ENCODE results near the gene COPRS. TPM values are rescaled to one million over a fixed set of nuclear protein-coding genes. Genes with fewer than 3 reads are reported as not detected.

COPRS gene
- total and polyA plus RNA-seq, 2 of the 8 experiments (the other 6 are each of a cell fraction or from before 2014, with no cell fraction given): 40.9 to 49.3 TPM

- H4K5ac ChIP-seq (ENCODE audit: insufficient read length, low read depth, low read length): no peak overlapping the region
- no peak for FAIRE-seq
- no peak overlapping the region for H2BK120ac ChIP-seq (replicated peaks; ENCODE audit: low read depth, low read length)
- H3K9ac ChIP-seq (replicated peaks in 1 of 4; ENCODE audit: extremely low read depth in 1 of 4, low read depth in 3 of 4, low read length in 3 of 4): no peak overlapping the region
- no peak overlapping the region for H2BK5ac ChIP-seq (ENCODE audit: low read depth, low read length)
- H3K4me3 ChIP-seq (ENCODE audit: extremely low read depth in 1 of 4, insufficient read depth in 2 of 4, low read depth in 3 of 4, low read length in 4 of 4): no peak overlapping the region
- no peaks in the 10 kb centered on the region for H3K9me3 ChIP-seq (ENCODE audit: insufficient read depth in 2 of 2, low read depth in 1 of 2, low read length in 1 of 2)
- H2AK5ac ChIP-seq (ENCODE audit: low read depth, low read length): no peak overlapping the region
- WGBS, 2 experiments (ENCODE audit: extremely low coverage in 1 of 2, insufficient coverage in 1 of 2, insufficient read length in 1 of 2, insufficient replicate concordance in 2 of 2, low coverage in 1 of 2, low lambda C conversion rate in 2 of 2, missing lambda C conversion rate in 1 of 2): 93% methylated on average over 6 of the region's 6 CpGs; no CpG with 5 or more reads in 1 of the 2 experiments
- no peaks in the 10 kb centered on the region for H3K4me1 ChIP-seq (replicated peaks in 1 of 4; ENCODE audit: control insufficient read depth in 3 of 4, insufficient read depth in 4 of 4, low read length in 3 of 4)
- H3K36me3 ChIP-seq (ENCODE audit: control insufficient read depth in 2 of 4, insufficient read depth in 4 of 4, low read length in 3 of 4): peaks cover 27 to 82% (median 60%) of the 10 kb centered on the region in 4 experiments
- no peak overlapping the region for H3K23ac ChIP-seq (ENCODE audit: insufficient read length)
- H4K20me1 ChIP-seq (replicated peaks in 1 of 2; ENCODE audit: control insufficient read depth in 1 of 2, insufficient read depth in 2 of 2, low read length in 2 of 2): no peaks in the 10 kb centered on the region
- no peak overlapping the region for H3K27ac ChIP-seq (ENCODE audit: low read depth, low read length)
- no peak overlapping the region for H3K56ac ChIP-seq (replicated peaks; ENCODE audit: insufficient read length, low read depth, low read length)
- ChIA-PET CTCF (ENCODE audit: partially characterized antibody) (no interaction called here), POLR2A (ENCODE audit: partially characterized antibody) (no interaction called here)
- no peak overlapping the region for H2BK15ac ChIP-seq (ENCODE audit: low read length)
- no peaks in the 10 kb centered on the region for H3K23me2 ChIP-seq (ENCODE audit: low read depth, low read length)
- H3K14ac ChIP-seq (ENCODE audit: insufficient read length): no peak overlapping the region
- no peak overlapping the region for H3K4ac ChIP-seq (replicated peaks; ENCODE audit: insufficient read length, low read depth, low read length)
- H2BK20ac ChIP-seq (ENCODE audit: low read length): no peak overlapping the region
- no peaks in the 10 kb centered on the region for H3K79me2 ChIP-seq (ENCODE audit: control insufficient read depth in 1 of 2, insufficient read depth in 2 of 2, low read length in 2 of 2)
- no peak for DNase-seq (ENCODE audit: low read depth in 1 of 2, low spot score in 2 of 2)
- H2BK12ac ChIP-seq (ENCODE audit: low read depth, low read length): no peak overlapping the region
- no peak overlapping the region for H3K18ac ChIP-seq (ENCODE audit: extremely low read depth, low read length)
- no peak overlapping the region for H4K8ac ChIP-seq (ENCODE audit: extremely low read depth, insufficient read depth, low read length)
- no peaks in the 10 kb centered on the region for H3K27me3 ChIP-seq (replicated peaks in 1 of 4; ENCODE audit: control insufficient read depth in 3 of 4, extremely low read depth in 1 of 4, insufficient read depth in 3 of 4, low read length in 3 of 4)
- no peak overlapping the region for H3K4me2 ChIP-seq (ENCODE audit: insufficient read depth in 1 of 2, low read depth in 2 of 2, low read length in 2 of 2)
- H2AFZ ChIP-seq (ENCODE audit: low read length): no peak overlapping the region
- H3K79me1 ChIP-seq (ENCODE audit: low read depth, low read length): no peaks in the 10 kb centered on the region
- H4K91ac ChIP-seq (replicated peaks; ENCODE audit: insufficient read length, low read length): no peak overlapping the region
- no peak for TF ChIP-seq SUZ12 (IDR thresholded peaks at IDR 0.05; ENCODE audit: low read length)
- no peak for TF ChIP-seq POLR2AphosphoS5 (IDR thresholded peaks at IDR 0.05; ENCODE audit: low read depth, low read length)
- no peak for TF ChIP-seq NANOG (IDR thresholded peaks at IDR 0.05; ENCODE audit: insufficient read depth, low read depth, low read length, poor library complexity, severe bottlenecking)
- TF ChIP-seq CTBP2 (IDR thresholded peaks at IDR 0.05; ENCODE audit: borderline replicate concordance, insufficient read depth, insufficient read length, low read length): no peak
- no peak for TF ChIP-seq BCL11A (IDR thresholded peaks at IDR 0.05; ENCODE audit: low read depth in 2 of 2, low read length in 2 of 2)
- no peak for TF ChIP-seq CREB1 (IDR thresholded peaks at IDR 0.05)
- TF ChIP-seq TBP (IDR thresholded peaks at IDR 0.05; ENCODE audit: low read depth, low read length): no peak
- no peak for TF ChIP-seq BACH1 (IDR thresholded peaks at IDR 0.05; ENCODE audit: low read length)
- no peak for TF ChIP-seq SRF (IDR thresholded peaks at IDR 0.05; ENCODE audit: low read depth, low read length)
- no peak for TF ChIP-seq EZH2 (IDR thresholded peaks at IDR 0.05; ENCODE audit: low read depth, low read length, severe bottlenecking)
- TF ChIP-seq CHD1 (IDR thresholded peaks at IDR 0.05; ENCODE audit: low read depth, low read length): no peak
- no peak for TF ChIP-seq SP1 (IDR thresholded peaks at IDR 0.05; ENCODE audit: low read depth, low read length)
- no peak for TF ChIP-seq PHF8 (conservative IDR thresholded peaks at IDR 0.05; ENCODE audit: low read depth, low read length)
- no peak for TF ChIP-seq HDAC2 (IDR thresholded peaks at IDR 0.05; ENCODE audit: borderline replicate concordance in 1 of 2, low read depth in 2 of 2, low read length in 2 of 2)
Observed at GRCh38 chr17:31877341-31877740, 18.3 kb upstream of the COPRS start.
